Measurements from ENCODE around the gene CASP4.
"Not testable (repeated sequence)": the region's sequence is repeated elsewhere in the genome, so short reads cannot be mapped to it uniquely, and the experiment has no call there.

The CASP4 gene

DNA sequence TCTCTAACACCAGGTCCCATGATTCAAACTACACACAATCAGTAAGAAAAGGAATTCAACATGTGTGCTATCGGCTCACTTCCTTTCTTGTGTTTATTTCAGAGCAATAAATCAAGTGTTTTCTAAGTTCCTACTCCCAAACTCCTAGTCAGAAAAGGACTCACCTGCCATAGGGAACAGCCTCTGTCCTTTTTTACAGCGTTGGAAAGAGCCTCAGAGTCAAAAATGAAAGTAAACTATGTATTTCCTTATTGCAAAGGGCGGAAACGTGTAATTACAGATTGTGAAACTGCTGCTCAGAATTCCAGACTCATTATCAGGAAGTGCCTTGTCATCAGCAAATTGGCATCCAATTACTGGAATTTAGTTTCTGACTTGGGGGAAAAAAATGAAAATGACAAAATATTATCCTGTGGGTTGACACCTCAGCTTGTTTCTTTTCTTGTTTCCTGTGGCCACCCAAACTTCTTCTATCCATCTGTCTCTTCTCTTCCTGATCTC, at the start of gene CASP4:
CASP4 (minus strand) TSS at position 220 of the 501 bp plus-strand sequence; CDS start at position 171, 49 bp downstream.
- DNase-seq (ENCODE audit: low spot score), result peak; percentile 81

DNA sequence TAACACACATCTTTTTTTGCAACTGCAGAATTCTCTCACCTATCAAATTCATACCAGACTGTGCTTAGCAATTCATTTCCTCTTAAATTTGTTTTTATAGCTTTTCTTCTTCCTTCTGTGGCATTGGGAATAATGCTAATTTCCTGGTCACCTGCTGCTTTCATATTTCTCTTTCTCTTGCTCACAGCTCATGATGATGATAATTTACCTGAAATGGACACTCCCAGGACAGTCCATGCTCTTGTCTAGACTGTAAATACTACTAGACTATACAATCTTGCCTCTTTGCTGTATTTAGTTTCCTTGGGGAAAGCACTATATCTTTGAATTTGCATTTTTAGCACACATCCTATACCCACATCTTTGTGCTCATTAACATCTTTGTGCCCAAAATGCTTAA, 39.1 kb upstream of the CASP4 start:
- no peak for DNase-seq (ENCODE audit: low spot score)

DNA sequence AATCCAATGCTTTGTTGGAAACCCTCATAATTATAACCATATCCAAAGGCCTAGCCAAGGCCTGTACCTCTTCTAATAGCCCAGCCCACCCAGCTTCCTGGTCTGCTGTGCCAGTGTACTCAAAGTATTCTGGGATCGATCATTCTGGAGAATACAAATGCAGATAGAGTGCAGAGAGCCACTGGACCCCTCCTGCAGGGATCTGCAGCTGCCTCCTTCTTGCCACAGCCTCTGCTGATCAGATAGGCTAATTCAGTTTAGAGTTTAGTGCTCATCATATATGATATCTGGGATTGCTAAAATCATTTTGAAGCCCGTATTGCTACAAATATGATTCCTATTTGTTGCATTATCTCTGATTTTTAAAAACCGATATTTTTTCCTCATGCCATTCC, 37.1 kb upstream of the CASP4 start:
- no peak for DNase-seq (ENCODE audit: low spot score)

DNA sequence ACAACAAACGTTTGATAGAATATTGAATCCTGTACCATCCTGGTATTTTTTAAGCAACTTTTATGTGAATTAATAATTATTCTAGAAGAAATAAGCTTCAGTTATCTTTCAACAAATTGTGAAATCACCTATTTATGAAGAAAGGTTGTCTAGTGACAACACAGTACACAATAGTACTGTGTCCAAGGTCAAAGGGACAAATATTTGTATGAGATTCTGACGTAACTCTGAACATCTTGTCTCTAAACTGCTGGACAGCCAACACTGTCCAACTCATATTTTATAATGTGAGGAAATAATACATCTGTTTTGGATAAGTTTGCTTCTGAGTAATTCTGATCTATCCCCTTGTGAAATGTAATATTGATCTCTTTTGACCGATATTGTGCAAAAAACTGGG, 35.6 kb upstream of the CASP4 start:
- no peak for DNase-seq (ENCODE audit: low spot score)

DNA sequence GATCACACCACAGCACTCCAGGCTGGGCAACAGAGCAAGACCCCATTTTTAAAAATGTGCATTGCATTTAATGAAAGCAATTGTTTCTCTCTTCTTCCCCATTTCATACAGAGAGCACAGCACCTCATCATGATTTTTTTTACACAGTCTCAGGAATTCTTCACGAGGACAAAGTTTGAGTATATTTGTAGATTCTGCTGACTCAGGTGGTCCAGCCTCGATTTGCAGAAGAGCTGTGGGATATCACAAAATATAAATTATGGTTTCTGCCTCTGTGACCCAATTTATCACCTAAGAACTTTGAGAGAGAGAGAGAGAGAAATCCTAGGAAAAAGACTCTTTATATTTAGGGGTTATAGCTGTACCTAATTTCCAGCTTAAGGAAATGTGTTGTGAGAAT, 34.8 kb upstream of the CASP4 start:
- DNase-seq (ENCODE audit: low spot score), result no peak

DNA sequence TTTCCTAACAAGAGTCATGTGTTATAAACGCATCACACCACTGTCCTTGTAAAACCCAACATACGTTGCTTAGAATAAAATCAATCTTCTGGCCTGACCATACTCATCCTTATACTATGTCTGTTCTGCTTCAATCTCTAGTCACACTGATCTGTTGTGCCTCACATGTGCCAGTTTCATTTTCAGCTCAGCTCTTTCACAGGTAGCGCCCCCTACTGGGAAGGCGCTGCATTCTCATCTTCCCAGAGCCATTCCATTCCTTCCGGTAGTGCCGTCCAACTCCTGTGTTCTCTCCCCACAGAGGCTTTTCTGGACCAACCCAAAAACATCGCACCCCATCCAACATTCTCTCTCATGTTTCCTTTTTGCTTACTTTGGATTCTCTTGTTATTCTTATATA, 32.4 kb upstream of the CASP4 start:
- DNase-seq (ENCODE audit: low spot score), result peak; percentile 5

DNA sequence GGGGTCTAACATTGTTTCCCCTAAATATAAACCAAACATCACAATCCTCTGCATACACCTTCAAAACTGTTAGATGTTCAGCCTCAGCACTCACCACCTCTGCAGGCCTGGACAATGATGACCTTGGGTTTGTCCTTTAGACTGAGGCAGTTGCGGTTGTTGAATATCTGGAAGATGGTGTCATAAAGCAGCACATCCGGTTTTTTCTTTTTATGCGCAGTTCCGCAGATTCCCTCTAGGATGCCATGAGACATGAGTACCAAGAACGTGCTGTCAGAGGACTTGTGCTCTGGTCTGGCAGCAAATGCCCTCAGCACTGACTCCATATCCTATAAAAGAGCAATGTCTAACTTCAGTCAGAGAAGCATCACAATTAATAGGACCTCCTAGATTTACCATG, 31.8 kb upstream of the CASP4 start:
- peak; percentile 33 for DNase-seq (ENCODE audit: low spot score)

DNA sequence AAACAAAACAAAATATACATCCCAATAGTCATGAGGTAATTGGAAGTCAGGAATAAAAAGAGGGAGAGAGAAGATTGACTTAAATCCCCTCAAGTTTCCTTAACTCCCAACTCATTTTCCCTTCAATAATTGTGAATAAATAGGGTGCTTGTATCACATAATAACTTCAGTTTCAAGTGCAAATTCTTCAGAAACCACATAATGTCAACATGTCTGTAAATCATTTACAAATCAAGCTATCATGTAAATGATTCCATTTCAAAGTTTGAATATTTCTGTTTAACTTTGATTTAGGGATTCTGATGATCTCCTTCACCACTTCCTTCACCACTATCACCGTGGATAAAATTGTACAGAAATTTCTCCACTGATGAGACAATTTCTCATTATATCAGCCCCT, 31.3 kb upstream of the CASP4 start:
- peak; percentile 20 for DNase-seq (ENCODE audit: low spot score)

DNA sequence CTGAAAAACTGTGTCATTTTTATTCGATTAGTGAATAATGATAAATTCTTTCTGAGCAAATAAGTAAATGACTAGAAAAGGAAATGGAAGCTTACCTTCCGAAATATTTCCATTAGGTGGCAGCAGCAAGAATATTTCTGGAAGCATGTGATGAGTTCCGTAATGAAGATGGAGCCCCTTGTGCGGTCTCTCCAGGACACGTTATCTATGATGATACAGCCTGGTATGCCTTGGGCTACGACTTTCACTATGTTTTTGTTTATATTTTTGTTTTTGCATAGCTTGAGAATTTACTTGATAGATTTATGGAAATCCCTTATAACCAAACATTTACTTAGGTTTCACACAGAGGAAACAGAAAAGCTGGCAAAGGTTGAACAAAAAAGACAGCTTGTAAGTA, 28.9 kb upstream of the CASP4 start:
- DNase-seq (ENCODE audit: low spot score), result peak; percentile 14

DNA sequence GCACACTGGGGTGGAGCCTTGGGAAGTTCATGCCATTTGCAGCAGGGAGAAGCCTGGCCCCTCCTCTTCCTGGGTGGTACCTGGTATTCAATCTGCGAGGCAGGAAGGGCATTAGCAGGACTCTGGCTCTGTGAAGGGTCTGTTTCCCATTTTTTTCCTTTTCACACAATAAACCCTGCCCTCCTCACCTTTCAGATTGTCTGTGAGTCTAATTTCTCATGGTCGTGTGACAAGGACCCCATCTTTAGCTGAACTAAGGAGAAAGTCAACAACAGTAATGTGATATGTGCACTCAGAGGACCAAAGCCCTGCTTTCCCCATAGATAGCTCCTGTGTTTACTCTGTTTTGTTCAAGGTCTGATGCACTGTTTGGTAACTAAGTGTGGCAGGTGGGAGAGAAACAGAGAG, 26.6 kb upstream of the CASP4 start:
- no peak for DNase-seq (ENCODE audit: low spot score)

DNA sequence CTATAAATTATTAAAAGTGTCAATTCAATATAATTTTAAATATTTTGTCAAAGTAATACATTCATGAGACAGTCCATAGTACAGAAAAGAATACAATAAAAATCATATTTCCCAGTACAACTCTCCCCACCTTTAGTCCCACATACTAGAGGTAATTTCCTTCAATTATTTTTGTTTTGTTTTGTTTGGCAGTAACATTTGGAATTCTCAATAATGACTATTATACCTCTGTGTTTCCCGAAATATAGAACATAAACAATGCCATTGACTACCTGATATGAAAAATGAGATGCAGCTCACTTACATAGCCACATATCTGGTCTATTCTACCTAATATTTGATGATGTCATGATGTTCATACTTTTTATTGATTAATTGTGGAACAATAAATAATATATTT, 24.4 kb upstream of the CASP4 start:
- DNase-seq (ENCODE audit: low spot score), result no peak

DNA sequence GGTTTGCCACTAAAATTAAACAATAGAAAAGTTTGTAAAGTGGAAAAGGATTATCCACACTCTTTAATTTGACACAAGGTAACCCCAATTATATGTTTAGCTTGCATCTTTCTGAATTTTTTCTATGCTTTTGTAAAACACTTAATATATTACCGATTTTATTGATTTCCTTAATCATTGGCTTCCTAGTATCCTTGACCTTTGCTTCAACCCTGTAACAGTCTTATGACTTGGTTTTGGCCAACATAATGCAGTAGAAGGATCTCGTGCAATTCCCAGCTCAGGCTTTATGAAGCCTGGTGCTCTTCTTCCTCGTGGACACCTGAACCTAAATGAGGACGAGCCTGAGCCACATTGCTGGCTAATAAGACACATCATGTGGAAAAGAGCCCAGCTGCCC, 23.6 kb upstream of the CASP4 start:
- no peak for DNase-seq (ENCODE audit: low spot score)

DNA sequence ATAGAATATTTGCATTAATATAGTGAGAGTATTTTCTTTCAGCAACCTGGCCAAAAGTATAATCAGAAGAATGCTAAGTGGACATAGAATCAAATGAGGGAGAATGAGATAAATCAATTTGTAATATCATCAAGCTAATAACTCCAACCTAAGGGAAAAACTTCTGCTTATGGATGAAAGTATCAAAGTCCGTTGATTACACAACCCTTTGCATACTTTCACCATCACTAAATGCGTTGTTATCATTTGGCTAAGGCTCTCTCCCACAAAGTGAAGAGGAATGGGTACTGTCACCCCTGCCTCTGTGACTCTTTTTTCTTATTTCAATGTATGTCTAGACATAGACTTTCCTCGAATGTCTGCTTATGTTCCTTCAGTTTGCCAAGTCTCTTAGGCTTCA, 16.4 kb upstream of the CASP4 start:
- no peak for DNase-seq (ENCODE audit: low spot score)

DNA sequence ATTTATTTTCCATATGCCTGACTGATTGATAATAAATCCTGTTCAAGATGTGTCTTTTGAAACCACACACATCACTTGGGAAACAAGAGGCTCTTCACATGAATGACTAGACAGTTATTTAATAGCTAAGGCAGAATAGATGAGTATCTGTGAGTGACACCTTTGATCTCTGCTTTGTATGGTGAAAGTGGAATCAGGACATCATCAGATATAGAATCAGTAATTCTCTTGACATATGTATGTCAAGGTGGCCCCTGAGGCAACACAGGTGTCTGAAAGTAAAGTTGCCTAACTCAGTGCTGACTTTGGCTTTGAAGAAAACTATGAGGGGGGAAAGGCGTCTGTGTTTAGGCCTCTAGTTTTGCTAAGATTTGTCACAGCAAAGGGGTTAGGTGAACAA, 11.5 kb upstream of the CASP4 start:
- no peak for DNase-seq (ENCODE audit: low spot score)

DNA sequence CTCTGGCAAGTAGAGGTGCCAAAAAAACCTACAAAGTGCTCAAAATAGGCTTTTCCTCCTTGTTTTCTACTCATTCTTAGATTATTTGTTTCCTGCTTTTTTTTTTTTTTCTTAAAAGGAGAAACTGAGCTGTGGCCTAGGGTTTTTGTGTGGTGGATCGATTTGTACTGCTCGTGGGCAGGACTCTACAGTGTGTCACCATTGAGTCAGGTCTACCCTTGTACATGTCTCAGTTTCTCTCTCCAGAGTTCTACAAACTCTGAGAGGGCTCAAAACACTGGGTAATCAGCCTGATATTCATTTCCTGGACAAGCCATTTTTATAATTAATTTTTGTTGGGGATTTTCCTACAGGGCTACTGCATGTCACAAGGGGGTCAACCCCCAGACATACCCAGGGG, 5.2 kb upstream of the CASP4 start:
- no peak for DNase-seq (ENCODE audit: low spot score)

DNA sequence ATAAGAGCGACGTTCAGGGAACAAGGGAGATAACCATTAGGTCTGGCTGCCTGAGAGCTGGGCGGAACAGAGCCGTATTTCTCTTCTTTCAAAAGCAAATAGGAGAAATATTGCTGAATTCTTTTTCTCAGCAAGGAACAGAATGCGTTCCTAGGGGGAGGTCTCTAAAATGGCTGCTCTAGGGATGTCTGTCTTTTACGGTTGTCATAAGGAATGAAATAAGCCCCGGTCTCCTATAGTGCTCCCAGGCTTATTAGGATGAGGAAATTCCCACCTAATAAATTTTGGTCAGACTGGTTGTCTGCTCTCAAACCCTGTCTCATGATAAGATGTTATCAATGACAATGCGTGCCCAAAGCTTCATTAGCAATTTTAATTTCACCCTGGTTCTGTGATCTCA, 4.5 kb upstream of the CASP4 start:
- not testable (repeated sequence) for DNase-seq (ENCODE audit: low spot score)

DNA sequence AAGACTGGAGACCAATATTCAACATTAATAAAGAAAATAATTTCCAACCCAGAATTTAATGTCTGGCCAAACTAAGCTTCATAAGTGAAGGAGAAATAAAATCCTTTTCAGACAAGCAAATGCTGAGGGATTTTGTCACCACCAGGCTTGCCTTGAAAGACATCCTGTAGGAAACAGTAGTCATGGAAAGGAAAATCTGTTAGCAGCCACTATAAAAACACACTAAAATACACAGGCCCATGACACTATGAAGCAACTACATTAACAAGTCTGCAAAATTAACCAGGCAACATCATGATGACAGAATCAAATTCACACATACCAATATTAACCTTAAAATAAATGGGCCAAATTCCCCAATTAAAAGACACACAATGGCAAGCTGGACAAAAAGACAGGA, 2.4 kb upstream of the CASP4 start:
- no peak for DNase-seq (ENCODE audit: low spot score)

DNA sequence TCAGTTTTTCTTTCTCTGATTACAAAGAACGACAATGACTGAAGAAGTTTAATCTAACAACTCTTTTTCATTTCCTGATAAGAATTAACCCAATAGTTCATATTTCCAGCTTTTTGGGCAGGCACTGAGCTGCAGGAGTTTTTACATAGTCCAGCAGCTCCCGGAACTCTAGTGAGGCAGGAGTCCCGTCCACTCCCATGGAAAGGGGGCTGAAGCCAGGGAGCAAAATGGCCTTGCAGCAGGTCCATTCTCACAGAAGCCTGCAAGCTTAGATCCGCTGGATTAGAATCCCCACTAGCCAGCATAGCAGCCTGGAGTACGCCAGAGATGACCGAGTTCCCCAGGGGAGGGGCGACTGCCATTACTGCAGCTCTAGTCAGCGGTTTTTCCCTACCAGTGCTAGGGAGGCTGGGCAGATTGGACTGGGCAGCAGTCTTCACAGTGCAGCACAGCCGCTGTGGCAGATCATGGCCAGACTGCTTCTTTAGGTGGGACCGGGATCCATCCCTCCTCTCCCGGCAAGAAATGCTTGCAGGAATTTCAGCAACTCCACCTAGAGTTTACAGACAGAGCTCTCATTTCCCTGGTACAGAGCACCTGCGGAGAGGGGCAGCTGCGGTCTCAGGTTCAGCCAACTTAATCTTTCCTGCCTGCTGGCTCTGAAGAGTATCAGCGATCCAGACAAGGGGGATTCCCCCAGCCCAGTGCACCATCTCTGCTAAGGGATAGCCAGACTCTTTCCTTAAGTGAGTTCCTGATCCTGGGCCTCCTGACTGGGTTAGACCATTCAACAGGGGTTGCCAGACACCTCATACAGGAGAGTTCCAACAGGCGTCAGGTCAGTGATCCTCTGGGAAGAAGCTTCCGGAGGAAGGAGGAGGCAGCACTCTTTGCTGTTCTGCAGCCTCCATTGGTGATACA, 742 bp upstream of the CASP4 start:
- peak; percentile 63 for DNase-seq (ENCODE audit: low spot score)

DNA sequence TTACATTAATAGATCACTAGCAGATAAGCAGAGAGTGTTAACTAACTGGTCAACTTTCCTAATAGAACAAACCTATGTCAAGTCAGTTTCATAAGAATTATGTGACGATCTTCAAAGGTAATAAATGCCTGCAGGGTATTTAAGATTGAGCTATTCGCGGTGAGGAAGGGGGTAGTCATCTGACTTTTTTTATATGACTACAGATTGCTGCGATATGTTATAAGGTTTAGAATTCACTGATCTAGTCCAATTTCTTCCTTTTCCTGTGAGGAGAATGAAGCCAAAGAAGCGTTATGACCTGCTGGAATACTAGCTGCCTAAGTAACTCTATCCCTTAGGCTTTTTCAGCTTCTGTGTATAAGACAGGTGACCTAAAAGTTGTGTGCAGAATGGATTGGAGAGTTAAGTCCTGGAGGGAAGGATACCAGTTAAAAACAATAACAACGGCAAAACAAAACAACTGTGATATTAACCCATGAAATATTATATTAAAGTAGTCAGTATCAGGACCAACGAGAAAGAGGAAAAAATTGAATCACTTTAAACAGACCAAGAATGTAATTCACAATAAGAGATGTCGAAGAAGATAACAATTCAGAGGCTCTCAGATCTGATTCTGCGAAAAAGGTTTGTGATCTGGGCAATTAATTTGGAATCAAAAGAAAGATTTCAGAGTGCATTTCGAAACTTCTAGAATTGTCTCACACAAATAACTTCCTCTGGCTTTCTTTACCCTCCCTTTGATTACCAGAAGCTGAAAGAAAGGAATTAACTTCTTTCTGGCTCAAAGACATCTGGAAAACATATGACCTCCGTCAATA, 630 bp downstream of the CASP4 start:
- DNase-seq (ENCODE audit: low spot score), result peak; percentile 21

DNA sequence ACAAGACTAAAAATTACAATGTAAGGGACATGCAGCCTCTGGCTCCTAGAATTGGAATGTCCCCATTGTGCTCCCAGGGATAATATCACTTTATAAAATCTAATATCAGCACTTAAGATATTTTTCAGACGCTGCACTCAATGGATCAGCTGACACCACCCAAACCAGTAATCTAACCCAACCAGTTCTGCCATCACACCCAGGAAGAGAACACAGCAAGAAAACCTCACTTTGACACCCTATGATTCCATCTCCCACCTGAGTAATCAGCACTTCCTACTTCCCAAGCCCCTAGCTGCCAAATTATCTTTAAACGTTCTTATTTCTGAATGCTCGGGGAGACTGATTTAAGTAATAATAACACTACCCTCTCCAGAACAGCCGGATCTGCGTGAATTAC, 2.6 kb downstream of the CASP4 start:
- DNase-seq (ENCODE audit: low spot score), result no peak

DNA sequence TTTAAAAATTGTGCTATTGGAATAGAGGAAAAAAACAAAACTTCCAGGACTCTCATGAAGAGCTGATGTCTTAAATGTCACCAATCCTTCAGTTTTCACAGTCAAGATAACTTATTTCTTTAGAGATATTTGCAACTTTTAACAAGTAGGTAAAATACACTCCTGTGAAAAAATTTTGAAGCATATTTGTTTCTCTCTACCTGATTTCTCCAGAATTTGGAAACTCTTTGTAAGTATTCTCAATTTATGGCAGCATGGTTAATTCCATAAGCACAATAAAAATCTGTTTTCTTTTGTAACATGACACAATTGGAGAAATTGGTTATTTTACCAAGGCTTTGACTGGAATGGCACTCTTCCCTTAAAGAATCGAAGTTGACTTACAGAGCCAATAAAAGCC, 4.1 kb downstream of the CASP4 start:
- DNase-seq (ENCODE audit: low spot score), result no peak

DNA sequence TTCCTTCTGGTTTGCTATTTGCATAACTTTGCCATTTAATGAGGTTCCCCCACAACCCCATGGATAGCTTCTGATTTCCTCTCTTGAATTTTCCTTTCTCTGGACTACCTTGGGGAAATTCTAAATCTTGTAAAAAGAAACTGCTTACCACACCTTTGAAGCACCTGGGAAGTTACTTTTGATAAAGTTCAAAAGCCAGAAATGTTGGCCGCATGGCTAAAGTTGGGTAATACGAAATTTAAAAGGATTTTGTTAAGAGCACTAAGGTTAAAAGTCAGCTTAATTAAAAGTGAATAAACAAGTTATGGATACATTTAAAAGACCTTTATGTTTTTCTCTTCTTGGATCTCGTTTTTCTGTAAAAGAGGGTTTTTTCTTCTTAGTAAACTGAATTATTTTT, 5.5 kb downstream of the CASP4 start:
- DNase-seq (ENCODE audit: low spot score), result no peak

DNA sequence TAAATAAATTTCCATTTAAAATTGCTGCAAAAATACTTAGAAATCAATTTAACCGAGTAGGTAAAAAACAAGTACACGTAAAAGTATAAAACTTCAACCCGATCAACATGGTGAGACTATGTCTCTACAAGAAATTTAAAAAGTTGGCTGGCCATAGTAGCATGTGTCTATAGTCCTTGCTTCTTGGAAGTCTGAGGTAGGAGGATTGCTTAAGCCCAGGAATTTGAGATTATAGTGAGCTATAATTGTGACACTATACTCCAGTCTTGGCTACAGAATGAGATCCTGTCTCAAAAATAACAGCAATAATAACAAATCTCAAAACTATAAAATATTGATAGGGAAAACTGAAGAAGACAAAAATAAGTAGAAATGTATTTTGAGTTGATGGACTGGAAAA, 11.1 kb downstream of the CASP4 start:
- no peak for DNase-seq (ENCODE audit: low spot score)
